HL-60 (cell line): ENCODE results near the gene ATG101.

Source experiments
- DNase-seq, 2 experiments: peaks; one replicate each; pipeline ENCODE4 v3.0.0-alpha.2; 2010 to 2020; ENCODE audit warnings: low read depth in 1 of 2, low spot score in 1 of 2
- H3K27ac ChIP-seq: fragments of 250-450 bp; sonication (Bioruptor Pico); replicated peaks from 2 replicates; pipeline ENCODE4 v1.5.1; 2020; ENCODE audit warnings: mild to moderate bottlenecking, moderate library complexity
- H3K27me3 ChIP-seq: fragments of 250-450 bp; sonication (Bioruptor Pico); 2 replicates; pipeline ENCODE4 v1.5.1; 2021; ENCODE audit warnings: mild to moderate bottlenecking, moderate library complexity; ENCODE audit not compliant: insufficient read depth, poor library complexity, severe bottlenecking
- H3K4me3 ChIP-seq: replicated peaks from 2 replicates; pipeline ENCODE4 v1.5.1; 2011; ENCODE audit warnings: mild to moderate bottlenecking, control low read depth, low read length; ENCODE audit not compliant: insufficient read depth
- GABPA ChIP-seq: IDR thresholded peaks from 2 replicates; pipeline ENCODE4 v1.6.1; 2012; ENCODE audit warnings: low read depth
- POLR2AphosphoS5 ChIP-seq: IDR thresholded peaks from 2 replicates; pipeline ENCODE4 v1.6.1; 2012; ENCODE audit warnings: low read depth
- SPI1 ChIP-seq: IDR thresholded peaks from 2 replicates; pipeline ENCODE4 v1.6.1; 2012; ENCODE audit warnings: low read depth, mild to moderate bottlenecking, borderline replicate concordance
- TF ChIP-seq, protein P1 (sequence below): IDR thresholded peaks from one replicate; pipeline ENCODE4 v1.5.1; 2011; ENCODE audit warnings: low read length, control low read depth, inconsistent platforms; ENCODE audit not compliant: insufficient read depth
- TF ChIP-seq, protein P2 (sequence below): IDR thresholded peaks from 2 replicates; pipeline ENCODE4 v1.6.1; 2012; ENCODE audit warnings: low read depth; ENCODE audit not compliant: insufficient replicate concordance

The ATG101 gene

DNA sequence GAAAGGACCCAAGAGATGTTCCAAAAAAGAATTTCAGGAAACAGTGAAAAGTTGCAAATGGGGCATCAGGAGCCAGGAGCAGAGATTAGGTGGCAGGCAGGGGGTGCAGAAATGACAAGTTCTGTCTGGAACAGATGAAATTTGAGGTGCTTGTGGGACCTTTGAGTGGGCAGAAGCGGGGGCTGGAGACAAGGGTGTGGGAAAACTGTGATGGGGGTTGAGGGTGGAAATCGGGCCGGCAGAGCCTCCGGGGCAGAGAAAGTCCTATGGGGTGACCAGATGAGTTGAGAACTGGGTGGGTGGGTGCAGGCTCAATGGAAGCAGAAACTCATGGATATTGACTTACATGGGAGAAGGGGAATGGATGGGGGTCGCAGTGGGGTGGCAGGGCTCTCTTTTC is 20.1 kb upstream of the ATG101 start:
- TF ChIP-seq SPI1: no peak
- TF ChIP-seq, protein P1, sequence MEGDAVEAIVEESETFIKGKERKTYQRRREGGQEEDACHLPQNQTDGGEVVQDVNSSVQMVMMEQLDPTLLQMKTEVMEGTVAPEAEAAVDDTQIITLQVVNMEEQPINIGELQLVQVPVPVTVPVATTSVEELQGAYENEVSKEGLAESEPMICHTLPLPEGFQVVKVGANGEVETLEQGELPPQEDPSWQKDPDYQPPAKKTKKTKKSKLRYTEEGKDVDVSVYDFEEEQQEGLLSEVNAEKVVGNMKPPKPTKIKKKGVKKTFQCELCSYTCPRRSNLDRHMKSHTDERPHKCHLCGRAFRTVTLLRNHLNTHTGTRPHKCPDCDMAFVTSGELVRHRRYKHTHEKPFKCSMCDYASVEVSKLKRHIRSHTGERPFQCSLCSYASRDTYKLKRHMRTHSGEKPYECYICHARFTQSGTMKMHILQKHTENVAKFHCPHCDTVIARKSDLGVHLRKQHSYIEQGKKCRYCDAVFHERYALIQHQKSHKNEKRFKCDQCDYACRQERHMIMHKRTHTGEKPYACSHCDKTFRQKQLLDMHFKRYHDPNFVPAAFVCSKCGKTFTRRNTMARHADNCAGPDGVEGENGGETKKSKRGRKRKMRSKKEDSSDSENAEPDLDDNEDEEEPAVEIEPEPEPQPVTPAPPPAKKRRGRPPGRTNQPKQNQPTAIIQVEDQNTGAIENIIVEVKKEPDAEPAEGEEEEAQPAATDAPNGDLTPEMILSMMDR: no peak
- TF ChIP-seq GABPA: no peak
- TF ChIP-seq, protein P2, sequence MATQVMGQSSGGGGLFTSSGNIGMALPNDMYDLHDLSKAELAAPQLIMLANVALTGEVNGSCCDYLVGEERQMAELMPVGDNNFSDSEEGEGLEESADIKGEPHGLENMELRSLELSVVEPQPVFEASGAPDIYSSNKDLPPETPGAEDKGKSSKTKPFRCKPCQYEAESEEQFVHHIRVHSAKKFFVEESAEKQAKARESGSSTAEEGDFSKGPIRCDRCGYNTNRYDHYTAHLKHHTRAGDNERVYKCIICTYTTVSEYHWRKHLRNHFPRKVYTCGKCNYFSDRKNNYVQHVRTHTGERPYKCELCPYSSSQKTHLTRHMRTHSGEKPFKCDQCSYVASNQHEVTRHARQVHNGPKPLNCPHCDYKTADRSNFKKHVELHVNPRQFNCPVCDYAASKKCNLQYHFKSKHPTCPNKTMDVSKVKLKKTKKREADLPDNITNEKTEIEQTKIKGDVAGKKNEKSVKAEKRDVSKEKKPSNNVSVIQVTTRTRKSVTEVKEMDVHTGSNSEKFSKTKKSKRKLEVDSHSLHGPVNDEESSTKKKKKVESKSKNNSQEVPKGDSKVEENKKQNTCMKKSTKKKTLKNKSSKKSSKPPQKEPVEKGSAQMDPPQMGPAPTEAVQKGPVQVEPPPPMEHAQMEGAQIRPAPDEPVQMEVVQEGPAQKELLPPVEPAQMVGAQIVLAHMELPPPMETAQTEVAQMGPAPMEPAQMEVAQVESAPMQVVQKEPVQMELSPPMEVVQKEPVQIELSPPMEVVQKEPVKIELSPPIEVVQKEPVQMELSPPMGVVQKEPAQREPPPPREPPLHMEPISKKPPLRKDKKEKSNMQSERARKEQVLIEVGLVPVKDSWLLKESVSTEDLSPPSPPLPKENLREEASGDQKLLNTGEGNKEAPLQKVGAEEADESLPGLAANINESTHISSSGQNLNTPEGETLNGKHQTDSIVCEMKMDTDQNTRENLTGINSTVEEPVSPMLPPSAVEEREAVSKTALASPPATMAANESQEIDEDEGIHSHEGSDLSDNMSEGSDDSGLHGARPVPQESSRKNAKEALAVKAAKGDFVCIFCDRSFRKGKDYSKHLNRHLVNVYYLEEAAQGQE: no peak
- no peak for TF ChIP-seq POLR2AphosphoS5
- Histone ChIP-seq H3K4me3 (no peak overlapping the region), H3K27me3 (peaks cover 8% of the 10 kb centered on the region), H3K27ac (no peak overlapping the region)
- no peak for DNase-seq

DNA sequence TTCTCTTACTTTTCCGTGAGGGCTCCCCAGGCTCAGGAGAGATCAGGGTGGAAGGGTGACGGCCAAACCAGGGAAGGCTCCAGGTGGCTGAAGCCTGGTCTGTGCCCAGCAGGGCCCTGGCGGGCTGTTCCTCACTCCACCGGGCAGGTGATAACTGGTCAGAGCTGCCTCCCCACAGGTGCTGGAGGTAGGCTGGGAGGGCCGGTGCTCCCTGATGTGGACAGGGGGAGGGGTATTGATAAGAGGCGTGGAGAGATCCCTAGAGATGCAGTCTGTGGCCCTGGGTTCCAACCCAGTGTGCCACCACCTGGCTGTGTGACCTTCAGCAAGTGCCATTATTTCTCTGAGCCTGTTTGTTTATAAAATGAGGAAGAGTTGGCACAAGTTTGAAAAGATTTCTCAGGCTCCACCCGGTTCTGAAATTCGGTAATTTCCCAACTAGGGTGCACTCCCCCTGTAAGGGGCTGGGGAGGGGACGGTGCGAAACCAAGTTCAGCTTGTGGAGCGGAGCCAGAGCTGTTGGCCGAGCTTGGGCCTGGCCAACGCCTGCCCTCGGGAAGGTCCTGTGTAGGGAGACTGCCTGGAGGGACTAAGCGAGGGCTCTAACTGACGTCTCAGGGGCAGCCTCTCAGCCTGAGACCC is 19.5 kb upstream of the ATG101 start:
- TF ChIP-seq, protein P1: no peak
- TF ChIP-seq GABPA (no peak), SPI1 (no peak), POLR2AphosphoS5 (no peak)
- TF ChIP-seq, protein P2: no peak
- Histone ChIP-seq H3K4me3 (peak overlapping the region; percentile 51), H3K27ac (peak overlapping the region; percentile 49), H3K27me3 (peaks cover 8% of the 10 kb centered on the region)
- no peak for DNase-seq

DNA sequence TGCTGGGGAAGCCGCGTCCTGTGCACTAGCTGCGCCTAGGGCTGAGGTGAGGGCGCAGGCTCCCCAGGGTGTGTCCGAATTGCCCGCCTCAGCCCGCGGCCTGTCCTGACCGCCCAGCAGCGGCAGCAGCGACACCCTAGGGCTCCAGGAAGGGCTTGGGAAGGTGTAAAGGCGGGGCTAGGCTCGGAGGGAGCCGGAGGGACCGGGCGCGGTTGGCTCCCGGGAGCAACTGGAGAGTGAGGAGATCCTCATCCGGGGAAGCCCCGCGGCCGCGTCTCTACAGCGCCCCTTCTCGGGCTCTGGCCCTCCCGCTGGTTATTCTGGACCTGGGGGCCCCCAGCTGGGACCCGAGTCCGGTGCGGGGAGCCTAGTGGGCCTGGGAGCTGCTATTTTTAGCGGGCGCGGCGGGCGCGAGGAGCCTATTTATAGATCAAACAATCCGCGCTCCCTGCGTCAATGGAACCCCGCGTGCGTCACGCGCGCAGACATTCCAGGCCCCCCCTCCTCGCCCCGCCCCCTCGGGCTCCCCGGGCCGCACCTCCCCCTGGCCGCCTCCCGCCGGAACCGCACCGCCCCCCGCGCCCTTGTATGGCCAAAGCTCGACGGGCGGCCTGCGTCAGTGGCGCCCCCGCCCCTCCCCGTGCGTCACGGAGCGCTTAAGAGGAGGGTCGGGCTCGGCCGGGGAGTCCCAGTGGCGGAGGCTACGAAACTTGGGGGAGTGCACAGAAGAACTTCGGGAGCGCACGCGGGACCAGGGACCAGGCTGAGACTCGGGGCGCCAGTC is 18.8 kb upstream of the ATG101 start, which contains the start of gene NR4A1:
Gene NR4A1 (plus strand): TSS at position 685 of the 784 bp plus-strand sequence. CDS start 2,887 bp downstream, outside the sequence.
- Histone ChIP-seq H3K27ac (peak within 1 kb of the TSS; percentile 49), H3K27me3 (peaks cover 8% of the 10 kb centered on the region), H3K4me3 (peak within 1 kb of the TSS; percentile 51)
- DNase-seq: peak; percentile 69 to 88
- TF ChIP-seq, protein P1: no peak
- TF ChIP-seq POLR2AphosphoS5 (no peak; the same call in 1 of the 2 replicates), GABPA (no peak), SPI1 (no peak)
- TF ChIP-seq, protein P2: no peak
